GM19328 (cell line): Measurements from ENCODE around the gene CDH11.

Experiments
- ATAC-seq: cut with Tn5 transposase; IDR thresholded peaks from one replicate; pipeline ENCODE4 v1.9.1; 2021; ENCODE audit warnings: mild to moderate bottlenecking, moderate library complexity; ENCODE audit not compliant: unreplicated experiment

Gene CDH11

DNA sequence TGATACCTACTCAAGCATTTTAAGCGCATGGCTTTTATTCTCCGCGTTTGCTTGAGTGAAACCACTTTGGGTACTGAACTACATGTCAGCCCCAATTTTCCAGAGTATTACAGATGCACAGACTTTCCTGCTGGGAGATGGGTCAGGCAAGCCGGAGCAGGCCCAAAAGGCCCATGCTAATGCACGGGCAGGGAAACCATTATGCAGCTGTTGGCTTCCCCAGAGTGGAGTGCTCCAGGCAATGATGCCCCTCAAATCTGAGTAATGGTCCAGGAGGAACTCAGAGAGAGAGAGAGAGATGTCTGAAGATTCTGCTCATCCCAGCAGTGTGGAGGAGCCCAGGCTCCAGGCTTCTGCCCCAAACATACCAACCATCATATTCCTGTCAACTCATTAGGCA, 80.2 kb downstream of the CDH11 start:
- no peak for ATAC-seq

GRCh38 chr16:65038100-65038499, 83.8 kb downstream of the CDH11 start:
- ATAC-seq: no peak

- ATAC-seq: no peak
These were observed 84.3 kb downstream of the CDH11 start for GRCh38 chr16:65037556-65037955.

- no peak for ATAC-seq
These were observed 86.9 kb downstream of the CDH11 start for GRCh38 chr16:65034915-65035314.

DNA sequence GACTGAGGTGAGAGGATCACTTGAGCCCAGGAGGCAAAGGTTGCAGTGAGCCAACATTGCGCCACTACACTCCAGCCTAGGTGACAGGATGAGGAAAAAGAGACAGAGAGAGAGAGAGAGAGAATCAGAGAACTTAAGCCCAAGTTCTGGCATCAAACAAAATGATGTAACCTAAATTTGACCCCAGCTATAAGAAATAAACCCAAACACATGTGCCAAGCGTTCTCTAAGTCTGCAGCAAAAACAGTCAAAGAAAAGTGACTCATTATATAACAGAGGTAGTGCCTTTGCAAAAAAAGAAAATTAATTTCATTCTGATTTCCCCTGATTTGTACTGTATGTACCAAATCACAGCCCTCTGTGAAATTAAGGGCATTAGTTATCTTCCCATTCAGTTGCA, 89.5 kb downstream of the CDH11 start:
- no peak for ATAC-seq

GRCh38 chr16:65024767-65025178, 97.1 kb downstream of the CDH11 start:
- no peak for ATAC-seq

GRCh38 chr16:65023802-65024201, 98.1 kb downstream of the CDH11 start:
- ATAC-seq: no peak

- no peak for ATAC-seq
These were observed 99.8 kb downstream of the CDH11 start for GRCh38 chr16:65021852-65022595.

DNA sequence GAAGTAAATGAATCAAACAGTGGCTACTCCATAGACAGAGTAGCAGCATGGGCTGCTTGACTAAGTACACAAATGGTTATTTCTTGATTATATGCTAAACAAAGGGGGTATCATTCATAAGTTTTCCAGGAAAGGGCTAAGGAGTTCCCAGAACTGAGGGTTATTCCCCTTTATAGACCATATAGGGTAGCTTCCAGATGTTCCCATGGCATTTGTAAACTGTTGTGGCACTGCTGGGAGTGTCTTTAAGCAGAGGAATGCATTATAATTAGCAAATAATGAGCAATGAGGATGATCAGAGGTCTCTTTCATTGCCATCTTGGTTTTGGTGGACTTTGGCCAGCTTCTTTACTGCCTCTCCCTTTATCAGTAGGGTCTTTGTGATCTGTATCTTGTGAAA, 105.1 kb downstream of the CDH11 start:
- no peak for ATAC-seq

GRCh38 chr16:65015599-65015998, 106.3 kb downstream of the CDH11 start:
- ATAC-seq: no peak

- no peak for ATAC-seq
These were observed 109.5 kb downstream of the CDH11 start for GRCh38 chr16:65012357-65012756.

DNA sequence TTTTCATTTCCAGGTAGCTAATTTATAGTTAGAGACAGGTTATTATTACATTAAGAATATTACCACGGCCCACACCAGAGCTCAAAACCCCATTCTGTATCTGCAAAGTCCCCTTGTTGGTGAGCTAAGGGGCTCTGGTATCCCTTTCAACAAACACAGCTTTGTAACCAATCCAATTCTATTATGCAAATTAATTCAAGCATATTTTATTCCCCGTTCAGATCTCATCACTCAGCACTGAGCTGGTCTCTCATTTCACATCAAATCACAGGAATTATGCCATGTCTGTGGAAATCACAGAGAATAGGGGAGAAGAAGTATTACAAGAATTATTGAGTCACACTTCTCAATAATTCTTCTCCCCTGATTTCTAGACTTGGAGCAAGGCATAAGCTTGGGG, 111.7 kb downstream of the CDH11 start:
- no peak for ATAC-seq

DNA sequence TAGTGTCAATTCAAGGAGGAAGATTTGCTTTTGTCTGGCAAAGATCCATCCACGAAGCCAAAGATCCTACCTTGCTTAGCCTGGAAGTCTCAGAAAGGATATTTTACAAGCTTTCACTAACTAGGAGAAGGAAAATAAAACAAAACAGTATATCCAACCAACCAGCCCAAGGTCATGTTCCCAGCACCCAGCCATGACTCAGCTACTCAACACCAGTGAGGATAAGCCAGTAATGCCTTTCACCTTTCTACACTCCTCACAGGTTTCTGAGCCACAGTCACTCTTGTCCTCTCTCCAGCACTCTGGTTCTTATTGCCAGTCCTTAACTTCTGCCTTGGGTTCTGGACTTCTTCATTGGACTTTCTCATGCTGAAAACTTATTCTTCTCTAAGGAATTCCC, 116.2 kb downstream of the CDH11 start:
- no peak for ATAC-seq

GRCh38 chr16:65004570-65004969, 117.3 kb downstream of the CDH11 start:
- no peak for ATAC-seq

DNA sequence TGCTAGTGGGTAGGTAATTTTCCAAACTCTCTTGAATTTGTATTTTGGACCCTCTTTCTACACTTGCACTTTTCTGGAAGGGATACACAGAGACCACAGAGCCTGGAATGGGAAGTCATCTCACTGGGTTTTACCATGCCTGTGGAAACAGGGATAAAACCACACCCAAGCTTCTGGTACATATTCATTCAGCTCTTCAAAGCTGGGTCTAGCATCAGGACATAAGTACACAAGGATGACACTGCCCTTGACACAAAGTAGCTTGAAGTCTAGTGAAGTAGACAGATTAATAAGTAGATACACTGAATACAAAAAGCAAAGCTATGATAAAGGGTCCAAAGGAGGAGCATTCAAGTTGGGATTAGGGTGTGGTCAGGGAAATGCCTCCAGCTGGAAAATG, 118.2 kb downstream of the CDH11 start:
- no peak for ATAC-seq

DNA sequence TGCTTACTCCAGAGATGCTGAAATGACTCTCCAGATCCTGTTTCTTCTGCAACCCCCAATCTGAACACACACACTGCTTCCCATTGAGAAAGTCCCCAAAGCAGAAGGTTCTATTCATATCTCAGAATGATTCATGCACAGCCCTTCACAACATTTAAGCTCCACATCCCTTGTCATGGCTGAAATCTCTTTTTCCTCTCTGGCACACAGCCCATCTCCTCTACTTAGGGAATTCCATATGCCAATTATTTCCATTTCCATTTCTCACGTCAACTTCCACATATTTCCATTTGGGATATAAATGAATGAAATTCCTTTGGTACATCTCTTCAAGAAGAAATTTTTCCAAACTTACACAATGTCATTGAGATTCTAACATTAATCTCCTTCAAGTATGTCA, 119.6 kb downstream of the CDH11 start:
- ATAC-seq: no peak

- ATAC-seq: no peak
These were observed 121.2 kb downstream of the CDH11 start for GRCh38 chr16:65000654-65001053.

DNA sequence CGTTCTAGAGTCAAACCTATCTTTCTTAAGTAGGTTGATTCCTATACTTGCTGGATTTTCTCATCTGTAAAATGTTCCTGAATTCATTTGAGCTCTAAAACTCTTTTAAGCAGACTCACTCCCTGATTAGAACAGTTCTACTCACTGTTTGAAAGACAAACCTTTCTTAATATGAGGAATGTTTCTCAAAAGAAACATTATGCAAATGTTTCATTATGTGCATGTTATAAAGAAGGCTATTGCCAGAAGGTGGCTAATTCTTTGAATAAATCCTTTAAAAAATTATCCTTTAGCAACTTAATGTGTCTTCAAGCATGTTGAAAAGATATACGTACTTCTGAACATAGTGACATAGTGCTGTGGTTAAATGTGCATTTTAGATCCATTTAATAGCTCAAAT, 124.1 kb downstream of the CDH11 start:
- ATAC-seq: no peak

GRCh38 chr16:64997121-64997520, 124.7 kb downstream of the CDH11 start:
- ATAC-seq: no peak

DNA sequence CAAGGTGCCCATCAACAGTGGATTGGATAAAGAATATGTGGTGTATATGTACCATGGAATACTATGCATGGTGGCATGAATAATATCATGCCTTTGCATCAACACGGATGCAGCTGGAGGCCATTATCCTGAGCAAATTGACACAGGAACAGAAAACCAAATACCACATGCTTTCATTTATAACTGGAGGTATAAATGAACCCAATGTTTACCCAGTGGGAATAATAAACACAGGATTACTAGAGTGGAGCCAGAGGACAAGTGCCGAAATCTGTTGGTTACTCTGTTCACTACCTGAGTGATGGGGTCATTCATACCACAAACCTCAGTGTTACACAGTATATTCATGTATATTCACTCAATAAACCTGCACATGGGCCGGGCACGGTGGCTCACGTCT, 125.2 kb downstream of the CDH11 start:
- ATAC-seq: no peak

DNA sequence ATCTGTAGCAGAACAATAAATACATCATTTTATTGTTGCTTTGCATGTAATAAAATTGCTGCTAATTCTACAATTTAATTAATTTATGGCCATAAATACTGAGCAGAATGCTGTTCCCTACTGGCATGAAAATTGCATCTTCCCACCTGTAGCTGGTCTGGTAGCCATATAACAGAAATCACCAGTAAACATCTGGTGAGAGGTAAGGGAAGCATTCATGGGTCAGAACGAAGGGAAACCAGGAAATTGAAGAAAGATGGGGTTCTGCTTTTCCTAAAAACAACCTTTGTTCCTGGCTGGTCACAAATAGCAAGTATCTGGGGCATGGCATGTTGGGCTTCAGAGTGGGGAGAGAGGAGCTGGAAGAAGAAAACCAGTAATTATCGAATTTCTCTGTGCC, 128.4 kb downstream of the CDH11 start:
- no peak for ATAC-seq

DNA sequence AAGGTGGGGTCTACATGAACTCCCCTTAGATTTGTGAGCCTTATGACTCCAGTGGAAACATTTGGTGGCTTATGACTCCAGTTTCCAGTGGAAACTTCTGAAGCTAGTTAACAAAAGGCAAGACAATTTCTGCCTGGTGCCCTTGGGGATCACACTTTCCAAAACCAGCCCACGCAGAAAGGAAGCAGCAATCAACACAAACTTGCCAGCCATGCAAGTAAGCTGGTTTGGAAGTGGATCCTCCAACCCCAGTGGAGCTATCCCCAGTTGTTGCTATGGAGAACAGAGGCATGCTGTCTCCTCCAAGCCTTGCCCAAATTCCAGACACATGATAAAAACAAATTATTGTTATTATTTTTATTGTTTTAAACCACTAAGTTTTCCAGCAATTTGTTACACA, 130.9 kb downstream of the CDH11 start:
- no peak for ATAC-seq

GRCh38 chr16:64990101-64990500, 131.8 kb downstream of the CDH11 start:
- ATAC-seq: no peak
